Mammary epithelial cell (primary cell): ENCODE data around the gene GRAMD1B.

Experiments
- CTCF ChIP-seq, 2 donors: IDR thresholded peaks in 1 of 2; conservative IDR thresholded peaks in 1 of 2; 2 replicates each; pipeline ENCODE4 v1.5.1; 2011 to 2012; ENCODE audit warnings: inconsistent platforms in 2 of 2, low read length in 2 of 2, mild to moderate bottlenecking in 2 of 2, control low read depth in 1 of 2, low read depth in 1 of 2; ENCODE audit not compliant: insufficient read depth in 1 of 2; ENCODE audit errors: extremely low read depth in 1 of 2
- EZH2 ChIP-seq: IDR thresholded peaks from 2 replicates; pipeline ENCODE4 v1.6.1; 2012; ENCODE audit warnings: low read length, inconsistent platforms, borderline replicate concordance

GRCh38 chr11:123566852-123567251, 136.8 kb downstream of the GRAMD1B start:
- no peak for TF ChIP-seq CTCF (conservative IDR thresholded peaks at IDR 0.05 in 1 of 2, IDR thresholded peaks at IDR 0.05 in 1 of 2; ENCODE audit: extremely low read depth in 1 of 2, insufficient read depth in 1 of 2, low read depth in 1 of 2, low read length in 2 of 2)
- TF ChIP-seq EZH2, result no peak
